Neural progenitor cell (in vitro differentiated cells): ENCODE results near the gene ABHD16B.

Experiments used
- EZH2 ChIP-seq: fragments of 200-600 bp; sonication (generic); IDR thresholded peaks from 2 replicates; pipeline ENCODE4 v1.6.1; 2017; ENCODE audit warnings: antibody characterized with exemption, mild to moderate bottlenecking, moderate library complexity
- TF ChIP-seq, protein P1 (sequence below): fragments of 200-600 bp; sonication (generic); IDR thresholded peaks from 2 replicates; pipeline ENCODE4 v1.5.1; 2017; ENCODE audit warnings: antibody characterized with exemption, mild to moderate bottlenecking

DNA sequence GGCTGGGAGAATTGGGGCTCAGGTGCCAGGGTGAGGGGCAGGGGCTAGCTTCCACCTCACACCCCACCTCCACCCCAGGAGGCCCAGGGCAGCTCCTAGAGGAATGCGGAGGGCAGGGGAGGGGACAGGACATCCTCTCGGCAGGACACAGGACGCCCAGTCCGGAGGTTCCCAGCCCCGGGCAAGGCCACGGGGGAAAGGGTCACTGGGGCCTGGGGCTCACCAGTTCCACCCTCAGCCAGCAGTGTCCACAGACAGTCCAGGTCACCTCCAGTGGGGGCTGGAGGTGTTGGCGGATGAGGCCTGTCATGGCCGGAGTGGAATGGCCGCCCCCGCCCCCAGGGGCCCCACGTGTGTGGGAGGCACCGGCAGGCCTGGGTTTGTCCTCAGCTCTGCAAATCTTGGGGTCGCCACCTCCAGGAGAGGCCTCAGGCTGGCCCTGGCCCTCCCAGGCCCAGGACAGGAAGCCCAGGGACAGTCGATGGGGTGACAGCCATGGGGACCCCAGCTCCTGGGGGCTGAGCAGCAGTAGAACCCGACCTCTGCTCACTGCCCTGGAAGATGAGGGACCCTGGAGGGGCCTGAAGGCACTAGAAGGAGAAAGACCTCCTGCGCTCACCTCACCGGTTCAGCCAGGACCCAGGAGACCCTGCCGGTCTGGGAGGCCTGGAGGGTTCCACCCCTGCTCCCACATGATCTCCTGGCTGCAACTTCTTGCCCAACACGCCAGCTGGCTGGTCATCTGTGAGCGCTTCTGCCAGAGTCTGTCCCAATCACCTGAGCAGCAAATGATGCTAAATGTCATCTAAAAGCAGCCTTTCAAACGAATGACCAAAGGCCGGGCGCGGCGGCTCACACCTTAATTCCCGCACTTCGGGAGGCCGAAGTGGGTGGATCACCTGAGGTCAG is 13.0 kb upstream of the ABHD16B start:
- TF ChIP-seq, protein P1, sequence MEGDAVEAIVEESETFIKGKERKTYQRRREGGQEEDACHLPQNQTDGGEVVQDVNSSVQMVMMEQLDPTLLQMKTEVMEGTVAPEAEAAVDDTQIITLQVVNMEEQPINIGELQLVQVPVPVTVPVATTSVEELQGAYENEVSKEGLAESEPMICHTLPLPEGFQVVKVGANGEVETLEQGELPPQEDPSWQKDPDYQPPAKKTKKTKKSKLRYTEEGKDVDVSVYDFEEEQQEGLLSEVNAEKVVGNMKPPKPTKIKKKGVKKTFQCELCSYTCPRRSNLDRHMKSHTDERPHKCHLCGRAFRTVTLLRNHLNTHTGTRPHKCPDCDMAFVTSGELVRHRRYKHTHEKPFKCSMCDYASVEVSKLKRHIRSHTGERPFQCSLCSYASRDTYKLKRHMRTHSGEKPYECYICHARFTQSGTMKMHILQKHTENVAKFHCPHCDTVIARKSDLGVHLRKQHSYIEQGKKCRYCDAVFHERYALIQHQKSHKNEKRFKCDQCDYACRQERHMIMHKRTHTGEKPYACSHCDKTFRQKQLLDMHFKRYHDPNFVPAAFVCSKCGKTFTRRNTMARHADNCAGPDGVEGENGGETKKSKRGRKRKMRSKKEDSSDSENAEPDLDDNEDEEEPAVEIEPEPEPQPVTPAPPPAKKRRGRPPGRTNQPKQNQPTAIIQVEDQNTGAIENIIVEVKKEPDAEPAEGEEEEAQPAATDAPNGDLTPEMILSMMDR, result no peak
- TF ChIP-seq EZH2, result no peak
